ENCODE results near the gene RCAN1.
A peak's percentile ranks its signal among the peaks of the same experiment; 100 is the strongest.
"Not testable (repeated sequence)": the region's sequence is repeated elsewhere in the genome, so short reads cannot be mapped to it uniquely, and the experiment has no call there.

The RCAN1 gene

GRCh38 chr21:34607376-34607775 lies 7.5 kb downstream of the RCAN1 start:
- not testable (repeated sequence) for H3K36me3 ChIP-seq (ENCODE audit: control insufficient read depth, insufficient read depth, low read length, severe bottlenecking); H3K9me3 ChIP-seq (ENCODE audit: control insufficient read depth, low read length); DNase-seq (ENCODE audit: low read depth); H3K4me3 ChIP-seq (ENCODE audit: low read length); H3K27me3 ChIP-seq (replicated peaks; ENCODE audit: control insufficient read depth, insufficient read depth, low read length); H3K4me1 ChIP-seq (ENCODE audit: control insufficient read depth, insufficient read depth, low read length); H3K9ac ChIP-seq (ENCODE audit: low read length)

- H3K4me1 ChIP-seq (ENCODE audit: control insufficient read depth, insufficient read depth, low read length): no peaks in the 10 kb centered on the region
- DNase-seq (ENCODE audit: low read depth): no peak
- no peaks in the 10 kb centered on the region for H3K27me3 ChIP-seq (replicated peaks; ENCODE audit: control insufficient read depth, insufficient read depth, low read length)
Measured at GRCh38 chr21:34606621-34607020, 8.3 kb downstream of the RCAN1 start.

GRCh38 chr21:34606051-34606450 lies 8.9 kb downstream of the RCAN1 start:
- no peaks in the 10 kb centered on the region for H3K4me1 ChIP-seq (ENCODE audit: control insufficient read depth, insufficient read depth, low read length)
- DNase-seq (ENCODE audit: low read depth): no peak

More at GRCh38 chr21:34606621-34607020, 8.3 kb downstream of the RCAN1 start:
- no peaks in the 10 kb centered on the region for H3K36me3 ChIP-seq (ENCODE audit: control insufficient read depth, insufficient read depth, low read length, severe bottlenecking)
- H3K4me3 ChIP-seq (ENCODE audit: low read length): no peak overlapping the region
- H3K9ac ChIP-seq (ENCODE audit: low read length): no peak overlapping the region
- H3K9me3 ChIP-seq (ENCODE audit: control insufficient read depth, low read length): no peaks in the 10 kb centered on the region

GRCh38 chr21:34604956-34605355 lies 10.0 kb downstream of the RCAN1 start:
- DNase-seq (ENCODE audit: low read depth); H3K9ac ChIP-seq (ENCODE audit: low read length); H3K9me3 ChIP-seq (ENCODE audit: control insufficient read depth, low read length); H3K36me3 ChIP-seq (ENCODE audit: control insufficient read depth, insufficient read depth, low read length, severe bottlenecking); H3K4me1 ChIP-seq (ENCODE audit: control insufficient read depth, insufficient read depth, low read length); H3K27me3 ChIP-seq (replicated peaks; ENCODE audit: control insufficient read depth, insufficient read depth, low read length); H3K4me3 ChIP-seq (ENCODE audit: low read length): not testable (repeated sequence)

More at GRCh38 chr21:34606051-34606450, 8.9 kb downstream of the RCAN1 start:
- Histone ChIP-seq H3K36me3 (ENCODE audit: control insufficient read depth, insufficient read depth, low read length, severe bottlenecking) (no peaks in the 10 kb centered on the region), H3K9ac (ENCODE audit: low read length) (no peak overlapping the region), H3K9me3 (ENCODE audit: control insufficient read depth, low read length) (no peaks in the 10 kb centered on the region), H3K4me3 (ENCODE audit: low read length) (no peak overlapping the region), H3K27me3 (replicated peaks; ENCODE audit: control insufficient read depth, insufficient read depth, low read length) (no peaks in the 10 kb centered on the region)

GRCh38 chr21:34604556-34604955 lies 10.4 kb downstream of the RCAN1 start:
- Histone ChIP-seq H3K9ac (ENCODE audit: low read length) (no peak overlapping the region), H3K9me3 (ENCODE audit: control insufficient read depth, low read length) (no peaks in the 10 kb centered on the region)

GRCh38 chr21:34603710-34604057 lies 11.2 kb downstream of the RCAN1 start:
- DNase-seq (ENCODE audit: low read depth): no peak
- no peak overlapping the region for H3K4me3 ChIP-seq (ENCODE audit: low read length)
- H3K9me3 ChIP-seq (ENCODE audit: control insufficient read depth, low read length): no peaks in the 10 kb centered on the region
- no peak overlapping the region for H3K9ac ChIP-seq (ENCODE audit: low read length)
- no peaks in the 10 kb centered on the region for H3K27me3 ChIP-seq (replicated peaks; ENCODE audit: control insufficient read depth, insufficient read depth, low read length)
- no peaks in the 10 kb centered on the region for H3K36me3 ChIP-seq (ENCODE audit: control insufficient read depth, insufficient read depth, low read length, severe bottlenecking)
- no peaks in the 10 kb centered on the region for H3K4me1 ChIP-seq (ENCODE audit: control insufficient read depth, insufficient read depth, low read length)

More at GRCh38 chr21:34604556-34604955, 10.4 kb downstream of the RCAN1 start:
- no peak for DNase-seq (ENCODE audit: low read depth)
- H3K36me3 ChIP-seq (ENCODE audit: control insufficient read depth, insufficient read depth, low read length, severe bottlenecking): no peaks in the 10 kb centered on the region
- H3K4me3 ChIP-seq (ENCODE audit: low read length): no peak overlapping the region
- H3K27me3 ChIP-seq (replicated peaks; ENCODE audit: control insufficient read depth, insufficient read depth, low read length): no peaks in the 10 kb centered on the region
- H3K4me1 ChIP-seq (ENCODE audit: control insufficient read depth, insufficient read depth, low read length): no peaks in the 10 kb centered on the region

- peak; percentile 79 for DNase-seq (ENCODE audit: low read depth)
- H3K36me3 ChIP-seq (ENCODE audit: control insufficient read depth, insufficient read depth, low read length, severe bottlenecking): no peaks in the 10 kb centered on the region
- H3K27me3 ChIP-seq (replicated peaks; ENCODE audit: control insufficient read depth, insufficient read depth, low read length): no peaks in the 10 kb centered on the region
- no peak overlapping the region for H3K4me3 ChIP-seq (ENCODE audit: low read length)
- no peak overlapping the region for H3K9ac ChIP-seq (ENCODE audit: low read length)
- no peaks in the 10 kb centered on the region for H3K4me1 ChIP-seq (ENCODE audit: control insufficient read depth, insufficient read depth, low read length)
- H3K9me3 ChIP-seq (ENCODE audit: control insufficient read depth, low read length): no peaks in the 10 kb centered on the region
Measured at GRCh38 chr21:34603002-34603709, 11.8 kb downstream of the RCAN1 start.

GRCh38 chr21:34602061-34602460 lies 12.9 kb downstream of the RCAN1 start:
- H3K9me3 ChIP-seq (ENCODE audit: control insufficient read depth, low read length): no peaks in the 10 kb centered on the region
- no peaks in the 10 kb centered on the region for H3K4me1 ChIP-seq (ENCODE audit: control insufficient read depth, insufficient read depth, low read length)
- no peak overlapping the region for H3K4me3 ChIP-seq (ENCODE audit: low read length)
- no peaks in the 10 kb centered on the region for H3K27me3 ChIP-seq (replicated peaks; ENCODE audit: control insufficient read depth, insufficient read depth, low read length)
- no peak for DNase-seq (ENCODE audit: low read depth)
- no peaks in the 10 kb centered on the region for H3K36me3 ChIP-seq (ENCODE audit: control insufficient read depth, insufficient read depth, low read length, severe bottlenecking)
- H3K9ac ChIP-seq (ENCODE audit: low read length): no peak overlapping the region

- no peak overlapping the region for H3K9ac ChIP-seq (ENCODE audit: low read length)
- H3K36me3 ChIP-seq (ENCODE audit: control insufficient read depth, insufficient read depth, low read length, severe bottlenecking): no peaks in the 10 kb centered on the region
- H3K4me1 ChIP-seq (ENCODE audit: control insufficient read depth, insufficient read depth, low read length): peaks cover 8% of the 10 kb centered on the region
- no peaks in the 10 kb centered on the region for H3K9me3 ChIP-seq (ENCODE audit: control insufficient read depth, low read length)
- no peak for DNase-seq (ENCODE audit: low read depth)
- H3K27me3 ChIP-seq (replicated peaks; ENCODE audit: control insufficient read depth, insufficient read depth, low read length): no peaks in the 10 kb centered on the region
- H3K4me3 ChIP-seq (ENCODE audit: low read length): no peak overlapping the region
Measured at GRCh38 chr21:34599534-34600101, 15.3 kb downstream of the RCAN1 start.

- Histone ChIP-seq H3K9me3 (ENCODE audit: control insufficient read depth, low read length) (no peaks in the 10 kb centered on the region), H3K27me3 (replicated peaks; ENCODE audit: control insufficient read depth, insufficient read depth, low read length) (no peaks in the 10 kb centered on the region), H3K9ac (ENCODE audit: low read length) (no peak overlapping the region), H3K4me3 (ENCODE audit: low read length) (no peak overlapping the region), H3K36me3 (ENCODE audit: control insufficient read depth, insufficient read depth, low read length, severe bottlenecking) (no peaks in the 10 kb centered on the region), H3K4me1 (ENCODE audit: control insufficient read depth, insufficient read depth, low read length) (peaks cover 14% of the 10 kb centered on the region)
- DNase-seq (ENCODE audit: low read depth): peak; percentile 2
Measured at GRCh38 chr21:34598931-34599400, 15.9 kb downstream of the RCAN1 start.

DNA sequence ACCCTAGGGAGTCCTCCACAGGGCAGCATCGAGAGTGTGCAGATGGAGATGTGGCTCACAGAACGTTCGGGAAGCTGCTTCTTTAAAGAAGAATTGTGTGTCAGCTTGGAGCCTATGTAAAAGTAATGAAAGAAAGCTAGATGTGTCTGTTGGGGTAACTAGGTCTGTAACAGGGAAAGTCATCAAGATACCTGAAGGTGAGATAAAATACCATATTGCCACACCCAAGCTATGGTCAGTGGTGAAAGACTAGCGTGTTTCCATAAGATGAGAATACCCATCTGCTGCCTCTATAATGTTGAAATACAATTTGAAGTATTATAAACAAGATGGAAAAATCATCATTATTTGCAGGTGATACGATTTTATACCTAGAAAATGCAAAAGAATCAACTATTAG lies 17.5 kb downstream of the RCAN1 start:
- H3K27me3 ChIP-seq (replicated peaks; ENCODE audit: control insufficient read depth, insufficient read depth, low read length): no peaks in the 10 kb centered on the region
- peaks cover 29% of the 10 kb centered on the region for H3K4me1 ChIP-seq (ENCODE audit: control insufficient read depth, insufficient read depth, low read length)

More for the DNA sequence above, 17.5 kb downstream of the RCAN1 start:
- Histone ChIP-seq H3K9me3 (ENCODE audit: control insufficient read depth, low read length) (no peaks in the 10 kb centered on the region), H3K9ac (ENCODE audit: low read length) (no peak overlapping the region), H3K4me3 (ENCODE audit: low read length) (no peak overlapping the region), H3K36me3 (ENCODE audit: control insufficient read depth, insufficient read depth, low read length, severe bottlenecking) (no peaks in the 10 kb centered on the region)
- no peak for DNase-seq (ENCODE audit: low read depth)

Data from adipocyte (in vitro differentiated cells).